Vagina (tissue), 2 donors: ENCODE measurements around the gene NEXMIF.

Experiments
- POLR2A ChIP-seq, 2 donors: fragments of 450-650 bp; IDR thresholded peaks; one replicate each; pipeline ENCODE4 v1.6.1; 2017; ENCODE audit warnings: antibody characterized with exemption in 2 of 2, mild to moderate bottlenecking in 2 of 2, moderate library complexity in 2 of 2
- TF ChIP-seq, protein P1 (sequence below), 3 experiments: fragments of 450-650 bp in 2 of 3; fragments of 200-600 bp in 1 of 3; sonication (generic) in 1 of 3; IDR thresholded peaks; one replicate each; pipeline ENCODE4 v1.5.1; 2017 to 2019; ENCODE audit warnings: antibody characterized with exemption in 3 of 3, mild to moderate bottlenecking in 2 of 3, moderate library complexity in 2 of 3

DNA sequence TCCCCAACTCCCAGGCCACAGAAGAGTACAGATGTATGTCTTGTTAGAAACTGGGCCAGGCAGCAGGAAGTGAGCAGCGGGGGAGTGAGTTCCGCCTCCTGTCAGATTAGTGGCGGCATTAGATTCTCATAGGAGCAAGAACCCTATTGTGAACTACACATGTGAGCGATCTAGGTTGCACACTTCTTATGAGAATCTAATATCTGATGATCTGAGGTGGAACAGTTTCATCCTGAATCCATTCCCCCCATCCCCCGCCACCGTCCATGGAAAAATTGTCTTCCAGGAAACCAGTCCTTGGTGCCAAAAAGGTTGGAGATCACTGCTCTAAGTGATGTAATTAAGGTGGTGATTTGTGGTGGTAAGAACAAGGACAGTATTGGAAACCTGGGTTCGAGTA, 24.5 kb upstream of the NEXMIF start:
- no peak for TF ChIP-seq POLR2A (IDR thresholded peaks at IDR 0.05)
- TF ChIP-seq, protein P1, sequence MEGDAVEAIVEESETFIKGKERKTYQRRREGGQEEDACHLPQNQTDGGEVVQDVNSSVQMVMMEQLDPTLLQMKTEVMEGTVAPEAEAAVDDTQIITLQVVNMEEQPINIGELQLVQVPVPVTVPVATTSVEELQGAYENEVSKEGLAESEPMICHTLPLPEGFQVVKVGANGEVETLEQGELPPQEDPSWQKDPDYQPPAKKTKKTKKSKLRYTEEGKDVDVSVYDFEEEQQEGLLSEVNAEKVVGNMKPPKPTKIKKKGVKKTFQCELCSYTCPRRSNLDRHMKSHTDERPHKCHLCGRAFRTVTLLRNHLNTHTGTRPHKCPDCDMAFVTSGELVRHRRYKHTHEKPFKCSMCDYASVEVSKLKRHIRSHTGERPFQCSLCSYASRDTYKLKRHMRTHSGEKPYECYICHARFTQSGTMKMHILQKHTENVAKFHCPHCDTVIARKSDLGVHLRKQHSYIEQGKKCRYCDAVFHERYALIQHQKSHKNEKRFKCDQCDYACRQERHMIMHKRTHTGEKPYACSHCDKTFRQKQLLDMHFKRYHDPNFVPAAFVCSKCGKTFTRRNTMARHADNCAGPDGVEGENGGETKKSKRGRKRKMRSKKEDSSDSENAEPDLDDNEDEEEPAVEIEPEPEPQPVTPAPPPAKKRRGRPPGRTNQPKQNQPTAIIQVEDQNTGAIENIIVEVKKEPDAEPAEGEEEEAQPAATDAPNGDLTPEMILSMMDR (IDR thresholded peaks at IDR 0.05), result no peak
